ENCODE data around the gene CCDC141.

CCDC141 gene

GRCh38 chr2:178824181-178824580, 225.8 kb downstream of the CCDC141 start:
- Histone ChIP-seq H2AFZ (ENCODE audit: low read length) (no peak overlapping the region), H4K20me1 (ENCODE audit: insufficient read depth, low read length) (no peaks in the 10 kb centered on the region), H3K9me2 (replicated peaks; ENCODE audit: insufficient read depth, low read length) (no peaks in the 10 kb centered on the region), H3F3A (ENCODE audit: insufficient read depth, low read length) (peaks cover 14% of the 10 kb centered on the region), H3K4me2 (ENCODE audit: low read depth, low read length) (no peak overlapping the region), H3K9me3 (replicated peaks; ENCODE audit: insufficient read depth, low read length) (no peaks in the 10 kb centered on the region), H3K27ac (ENCODE audit: low read length) (no peak overlapping the region), H3K4me3 (ENCODE audit: low read length) (no peak overlapping the region), H3K79me2 (ENCODE audit: low read length) (no peaks in the 10 kb centered on the region), H3K27me3 (replicated peaks; ENCODE audit: insufficient read depth, low read length) (no peaks in the 10 kb centered on the region), H3K9ac (ENCODE audit: low read length) (no peak overlapping the region), H3K36me3 (replicated peaks; ENCODE audit: insufficient read depth, low read length) (no peaks in the 10 kb centered on the region; the same call in 1 of the 2 replicates), H3K4me1 (ENCODE audit: low read length) (peaks cover 16% of the 10 kb centered on the region)
- no peak for DNase-seq
- TF ChIP-seq EZH2 (optimal IDR thresholded peaks at IDR 0.05; ENCODE audit: low read depth, low read length) (no peak), EZH2phosphoT487 (IDR thresholded peaks at IDR 0.05; ENCODE audit: low read length) (no peak)
- TF ChIP-seq, protein P1, sequence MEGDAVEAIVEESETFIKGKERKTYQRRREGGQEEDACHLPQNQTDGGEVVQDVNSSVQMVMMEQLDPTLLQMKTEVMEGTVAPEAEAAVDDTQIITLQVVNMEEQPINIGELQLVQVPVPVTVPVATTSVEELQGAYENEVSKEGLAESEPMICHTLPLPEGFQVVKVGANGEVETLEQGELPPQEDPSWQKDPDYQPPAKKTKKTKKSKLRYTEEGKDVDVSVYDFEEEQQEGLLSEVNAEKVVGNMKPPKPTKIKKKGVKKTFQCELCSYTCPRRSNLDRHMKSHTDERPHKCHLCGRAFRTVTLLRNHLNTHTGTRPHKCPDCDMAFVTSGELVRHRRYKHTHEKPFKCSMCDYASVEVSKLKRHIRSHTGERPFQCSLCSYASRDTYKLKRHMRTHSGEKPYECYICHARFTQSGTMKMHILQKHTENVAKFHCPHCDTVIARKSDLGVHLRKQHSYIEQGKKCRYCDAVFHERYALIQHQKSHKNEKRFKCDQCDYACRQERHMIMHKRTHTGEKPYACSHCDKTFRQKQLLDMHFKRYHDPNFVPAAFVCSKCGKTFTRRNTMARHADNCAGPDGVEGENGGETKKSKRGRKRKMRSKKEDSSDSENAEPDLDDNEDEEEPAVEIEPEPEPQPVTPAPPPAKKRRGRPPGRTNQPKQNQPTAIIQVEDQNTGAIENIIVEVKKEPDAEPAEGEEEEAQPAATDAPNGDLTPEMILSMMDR (IDR thresholded peaks at IDR 0.05; ENCODE audit: low read length), result no peak

- H3K4me2 ChIP-seq (ENCODE audit: low read depth, low read length), result peak overlapping the region; percentile 77
These were observed 229.9 kb downstream of the CCDC141 start for GRCh38 chr2:178819992-178820391.

GRCh38 chr2:178819147-178819875, 230.6 kb downstream of the CCDC141 start:
- no peaks in the 10 kb centered on the region for H3K79me2 ChIP-seq (ENCODE audit: low read length)
- H3K9ac ChIP-seq (ENCODE audit: low read length), result peak overlapping the region; percentile 21; the same call in 1 of the 2 replicates
- no peaks in the 10 kb centered on the region for H3K9me2 ChIP-seq (replicated peaks; ENCODE audit: insufficient read depth, low read length)
- peak; percentile 55 for DNase-seq
- H3K4me3 ChIP-seq (ENCODE audit: low read length), result peak overlapping the region; percentile 26; the same call in 1 of the 2 replicates
- peak overlapping the region; percentile 77 for H3K4me2 ChIP-seq (ENCODE audit: low read depth, low read length)
- peaks cover 18% of the 10 kb centered on the region for H3F3A ChIP-seq (ENCODE audit: insufficient read depth, low read length)
- H4K20me1 ChIP-seq (ENCODE audit: insufficient read depth, low read length), result no peaks in the 10 kb centered on the region
- peak overlapping the region; percentile 30; the same call in 1 of the 2 replicates for H2AFZ ChIP-seq (ENCODE audit: low read length)
- no peaks in the 10 kb centered on the region for H3K27me3 ChIP-seq (replicated peaks; ENCODE audit: insufficient read depth, low read length)
- TF ChIP-seq EZH2phosphoT487 (IDR thresholded peaks at IDR 0.05; ENCODE audit: low read length) (no peak), EZH2 (optimal IDR thresholded peaks at IDR 0.05; ENCODE audit: low read depth, low read length) (no peak)
- TF ChIP-seq, protein P1 (IDR thresholded peaks at IDR 0.05; ENCODE audit: low read length), result peak; percentile 48
- no peaks in the 10 kb centered on the region for H3K9me3 ChIP-seq (replicated peaks; ENCODE audit: insufficient read depth, low read length)
- H3K36me3 ChIP-seq (replicated peaks; ENCODE audit: insufficient read depth, low read length), result no peaks in the 10 kb centered on the region; the same call in 1 of the 2 replicates
- peak overlapping the region; percentile 82 for H3K27ac ChIP-seq (ENCODE audit: low read length)
- peaks cover 36% of the 10 kb centered on the region for H3K4me1 ChIP-seq (ENCODE audit: low read length)

More at GRCh38 chr2:178819992-178820391, 229.9 kb downstream of the CCDC141 start:
- no peaks in the 10 kb centered on the region; the same call in 1 of the 2 replicates for H3K36me3 ChIP-seq (replicated peaks; ENCODE audit: insufficient read depth, low read length)
- peak overlapping the region; percentile 30; the same call in 1 of the 2 replicates for H2AFZ ChIP-seq (ENCODE audit: low read length)
- no peaks in the 10 kb centered on the region for H3K9me3 ChIP-seq (replicated peaks; ENCODE audit: insufficient read depth, low read length)
- peak overlapping the region; percentile 21; the same call in 1 of the 2 replicates for H3K9ac ChIP-seq (ENCODE audit: low read length)
- peak overlapping the region; percentile 26; the same call in 1 of the 2 replicates for H3K4me3 ChIP-seq (ENCODE audit: low read length)
- H3K79me2 ChIP-seq (ENCODE audit: low read length), result no peaks in the 10 kb centered on the region
- peak overlapping the region; percentile 82 for H3K27ac ChIP-seq (ENCODE audit: low read length)
- peaks cover 18% of the 10 kb centered on the region for H3F3A ChIP-seq (ENCODE audit: insufficient read depth, low read length)
- peaks cover 36% of the 10 kb centered on the region for H3K4me1 ChIP-seq (ENCODE audit: low read length)
- TF ChIP-seq EZH2 (optimal IDR thresholded peaks at IDR 0.05; ENCODE audit: low read depth, low read length) (no peak), EZH2phosphoT487 (IDR thresholded peaks at IDR 0.05; ENCODE audit: low read length) (no peak)
- TF ChIP-seq, protein P1 (IDR thresholded peaks at IDR 0.05; ENCODE audit: low read length), result no peak
- H3K27me3 ChIP-seq (replicated peaks; ENCODE audit: insufficient read depth, low read length), result no peaks in the 10 kb centered on the region
- no peaks in the 10 kb centered on the region for H4K20me1 ChIP-seq (ENCODE audit: insufficient read depth, low read length)
- peak; percentile 94 for DNase-seq
- H3K9me2 ChIP-seq (replicated peaks; ENCODE audit: insufficient read depth, low read length), result no peaks in the 10 kb centered on the region

All from MM.1S (cell line).